GM18870 (cell line): ENCODE results near the gene OAS1.
"Not testable (repeated sequence)": the region's sequence is repeated elsewhere in the genome, so short reads cannot be mapped to it uniquely, and the experiment has no call there.

Experiments
- ATAC-seq: cut with Tn5 transposase; IDR thresholded peaks from one replicate; pipeline ENCODE4 v1.9.1; 2021; ENCODE audit warnings: moderate library complexity; ENCODE audit not compliant: unreplicated experiment

The OAS1 gene

DNA sequence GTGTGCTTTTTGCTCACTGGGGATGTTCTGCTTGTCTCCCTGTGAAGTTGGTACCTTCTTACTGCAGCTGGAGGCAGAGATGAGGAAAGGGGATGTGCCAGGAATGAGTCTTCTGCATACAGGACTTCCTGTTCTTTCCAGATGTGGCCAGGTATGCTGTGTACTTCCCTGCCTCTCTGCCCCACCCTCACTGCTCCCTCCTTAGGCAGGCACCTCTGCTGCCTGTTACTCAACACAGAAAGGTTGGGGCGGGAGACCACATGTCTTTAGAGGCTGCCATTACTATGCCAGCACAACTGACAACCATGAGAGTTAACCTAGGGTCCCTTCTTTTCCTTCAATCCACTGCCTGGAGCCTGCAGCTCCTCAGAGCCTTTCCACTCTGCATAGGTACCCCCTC is 29.5 kb downstream of the OAS1 start:
- ATAC-seq: no peak

- ATAC-seq: no peak
Observed at GRCh38 chr12:112936927-112937326, 30.2 kb downstream of the OAS1 start.

- ATAC-seq: no peak
Observed at GRCh38 chr12:112937741-112938719, 31.3 kb downstream of the OAS1 start, which contains the start of gene OAS3. TSS of gene OAS3 (plus strand) at chr12:112938474. CDS start at chr12:112938531, 57 bp downstream.

DNA sequence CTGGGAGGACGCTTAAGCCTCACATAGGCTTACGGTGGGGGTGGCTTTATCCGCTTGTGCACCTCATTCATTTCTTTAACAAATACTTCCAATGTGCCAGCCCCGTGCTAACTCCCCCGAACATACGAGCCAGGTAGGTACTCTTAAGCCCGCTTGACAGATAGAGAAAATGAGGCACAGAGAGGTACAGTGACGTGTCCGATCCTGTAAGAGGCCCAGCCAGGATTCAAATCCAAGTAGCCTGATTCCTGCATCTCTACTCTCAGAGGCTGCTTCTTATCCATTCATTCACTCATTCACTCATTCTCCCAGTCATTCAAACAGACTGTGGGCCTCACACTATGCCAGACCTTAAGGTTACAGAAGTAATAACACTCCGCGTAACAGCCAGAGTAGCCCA is 32.0 kb downstream of the OAS1 start:
- no peak for ATAC-seq

DNA sequence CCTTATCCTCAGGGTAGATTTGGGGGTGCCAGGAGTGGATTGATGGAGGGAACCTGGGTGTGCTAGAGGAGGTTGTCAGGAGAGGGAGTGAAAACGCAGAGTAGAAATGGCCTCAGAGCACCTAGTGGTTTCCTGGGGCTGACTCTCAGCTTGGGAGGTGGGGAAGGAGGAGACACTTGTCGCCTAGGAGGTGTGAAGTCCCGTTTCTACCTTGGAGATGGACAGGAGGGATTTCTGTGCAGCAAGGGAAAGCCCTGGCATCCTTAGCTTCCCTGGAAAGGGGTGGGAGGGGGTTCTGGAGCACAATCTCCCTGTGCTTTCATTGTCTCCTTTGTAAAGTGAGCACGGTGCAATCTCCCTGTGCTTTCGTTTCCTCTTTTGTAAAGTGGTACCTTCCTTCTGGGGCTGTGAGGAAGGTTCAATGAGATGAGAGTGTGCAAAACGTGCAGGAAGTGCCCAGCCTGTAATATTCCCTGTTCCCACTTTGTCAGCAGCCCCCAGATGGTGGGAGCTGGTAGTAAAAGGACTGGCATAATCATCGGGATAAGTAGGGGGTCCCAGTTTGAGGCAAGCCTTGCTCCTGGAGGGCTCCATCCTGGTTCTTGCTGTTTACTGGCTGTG is 33.1 kb downstream of the OAS1 start:
- ATAC-seq: no peak

- no peak for ATAC-seq
Observed at GRCh38 chr12:112941528-112942335, 35.0 kb downstream of the OAS1 start.

DNA sequence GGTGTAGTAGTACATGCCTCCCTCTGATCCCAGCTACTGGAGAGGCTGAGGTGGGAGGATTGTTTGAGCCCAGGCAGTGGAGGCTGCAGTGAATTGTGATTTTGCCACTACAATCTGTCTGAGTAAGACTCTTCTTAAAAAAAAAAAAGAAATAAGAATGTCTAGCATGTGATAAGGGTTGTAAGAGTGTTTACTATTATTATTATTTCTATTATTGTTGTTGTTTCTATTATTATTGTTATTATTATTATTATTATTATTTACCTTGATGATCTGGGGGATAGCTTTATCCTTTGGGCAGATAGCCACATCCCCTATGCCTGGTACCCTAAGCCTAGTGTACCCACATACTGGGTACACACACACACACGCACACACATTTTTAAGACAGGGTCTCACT is 35.8 kb downstream of the OAS1 start:
- ATAC-seq: no peak

DNA sequence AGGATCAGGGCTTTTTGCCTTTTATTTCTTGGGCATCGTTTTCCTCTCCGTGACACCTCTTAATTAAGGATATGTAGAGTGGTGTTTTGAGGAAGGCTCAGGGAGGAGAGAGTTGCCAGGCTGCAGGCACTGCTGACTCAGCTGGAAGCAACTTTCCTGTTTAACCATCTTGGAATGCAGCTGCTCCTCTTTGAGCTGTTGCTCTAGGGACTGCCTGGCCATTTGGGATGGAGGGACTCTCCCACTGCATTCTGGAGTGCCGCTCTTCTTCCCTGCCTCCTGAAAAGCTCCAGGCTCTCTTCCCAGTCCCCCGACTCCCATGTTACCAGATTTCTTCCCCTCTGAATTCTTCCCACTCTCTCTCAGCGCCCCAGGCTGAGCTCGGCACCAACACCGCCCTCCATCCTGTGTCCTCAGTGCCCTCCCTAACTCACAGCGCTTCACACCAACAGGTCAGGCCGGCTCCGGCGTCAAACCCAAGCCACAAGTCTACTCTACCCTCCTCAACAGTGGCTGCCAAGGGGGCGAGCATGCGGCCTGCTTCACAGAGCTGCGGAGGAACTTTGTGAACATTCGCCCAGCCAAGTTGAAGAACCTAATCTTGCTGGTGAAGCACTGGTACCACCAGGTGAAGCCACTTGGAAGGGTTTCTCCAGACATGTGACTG is 37.4 kb downstream of the OAS1 start:
- no peak for ATAC-seq

- no peak for ATAC-seq
Observed at GRCh38 chr12:112945515-112945914, 38.8 kb downstream of the OAS1 start.

DNA sequence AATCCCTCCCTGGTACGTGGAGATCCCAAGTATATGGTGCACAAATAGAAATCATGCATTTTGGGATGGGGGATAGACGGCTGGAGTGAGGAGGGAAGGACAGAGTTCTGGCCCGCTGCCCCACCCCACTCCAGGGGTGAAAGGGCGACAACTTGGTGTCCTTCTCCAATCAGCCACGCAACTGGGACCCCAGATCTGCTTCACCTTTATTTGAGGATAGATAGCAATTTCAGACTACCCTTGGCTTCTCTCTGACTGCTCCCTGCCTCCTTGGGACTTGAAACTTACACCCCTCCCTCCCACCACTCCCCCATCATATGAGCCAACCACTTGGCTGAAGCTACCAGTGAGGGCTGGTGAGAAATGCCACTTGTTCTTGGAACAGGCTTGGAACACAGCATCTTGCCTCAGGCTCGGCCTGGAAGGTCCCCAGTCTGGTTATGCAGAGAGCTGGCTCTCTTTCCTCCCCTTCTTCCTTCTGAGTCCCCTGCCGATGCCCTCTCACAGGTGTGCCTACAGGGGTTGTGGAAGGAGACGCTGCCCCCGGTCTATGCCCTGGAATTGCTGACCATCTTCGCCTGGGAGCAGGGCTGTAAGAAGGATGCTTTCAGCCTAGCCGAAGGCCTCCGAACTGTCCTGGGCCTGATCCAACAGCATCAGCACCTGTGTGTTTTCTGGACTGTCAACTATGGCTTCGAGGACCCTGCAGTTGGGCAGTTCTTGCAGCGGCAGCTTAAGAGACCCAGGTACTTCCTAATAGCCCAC is 39.7 kb downstream of the OAS1 start:
- no peak for ATAC-seq

DNA sequence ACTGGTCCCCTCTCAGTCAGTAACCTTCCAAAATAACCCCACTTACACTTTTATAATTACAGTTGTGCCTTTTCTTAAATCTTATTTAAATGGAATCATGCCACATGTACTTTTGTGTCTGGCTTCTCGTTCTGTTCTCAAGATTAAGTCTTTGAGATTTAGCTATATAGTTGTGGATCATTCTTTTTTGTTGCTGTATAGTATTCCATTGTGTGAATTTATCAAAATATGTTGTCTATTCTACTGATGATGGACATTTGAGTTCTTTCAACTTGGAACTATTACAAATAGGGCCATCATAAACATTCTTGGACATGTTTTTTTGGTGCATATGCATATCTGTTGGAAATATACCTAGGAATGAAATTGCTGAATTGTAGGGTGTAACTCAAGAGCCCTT is 40.6 kb downstream of the OAS1 start:
- ATAC-seq: no peak

DNA sequence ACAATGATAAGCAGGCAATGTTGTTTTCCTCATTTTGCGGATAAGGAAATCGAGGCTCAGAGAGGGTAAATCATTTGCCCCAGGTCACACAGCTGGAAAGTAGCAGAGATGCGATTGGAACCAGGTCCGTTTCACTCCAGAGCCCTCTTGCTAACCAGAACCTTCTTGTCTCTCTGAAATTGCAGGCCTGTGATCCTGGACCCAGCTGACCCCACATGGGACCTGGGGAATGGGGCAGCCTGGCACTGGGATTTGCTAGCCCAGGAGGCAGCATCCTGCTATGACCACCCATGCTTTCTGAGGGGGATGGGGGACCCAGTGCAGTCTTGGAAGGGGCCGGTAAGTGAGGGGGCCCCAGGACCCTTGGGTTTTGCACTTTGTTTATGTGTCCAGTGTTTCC is 41.0 kb downstream of the OAS1 start:
- no peak for ATAC-seq

- no peak for ATAC-seq
Observed at GRCh38 chr12:112948806-112949205, 42.0 kb downstream of the OAS1 start.

DNA sequence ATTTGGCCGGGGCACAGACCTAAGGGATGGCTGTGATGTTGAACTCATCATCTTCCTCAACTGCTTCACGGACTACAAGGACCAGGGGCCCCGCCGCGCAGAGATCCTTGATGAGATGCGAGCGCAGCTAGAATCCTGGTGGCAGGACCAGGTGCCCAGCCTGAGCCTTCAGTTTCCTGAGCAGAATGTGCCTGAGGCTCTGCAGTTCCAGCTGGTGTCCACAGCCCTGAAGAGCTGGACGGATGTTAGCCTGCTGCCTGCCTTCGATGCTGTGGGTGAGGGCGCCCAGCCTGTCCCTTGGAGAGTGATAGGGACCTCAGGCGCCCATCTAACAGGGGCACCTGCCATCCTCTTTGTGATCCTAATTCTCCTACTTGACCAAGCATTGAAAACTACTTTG is 43.9 kb downstream of the OAS1 start:
- no peak for ATAC-seq

- not testable (repeated sequence) for ATAC-seq
Observed at GRCh38 chr12:112957125-112957524, 50.4 kb downstream of the OAS1 start.

GRCh38 chr12:112961074-112961473 is 54.3 kb downstream of the OAS1 start:
- ATAC-seq: no peak

DNA sequence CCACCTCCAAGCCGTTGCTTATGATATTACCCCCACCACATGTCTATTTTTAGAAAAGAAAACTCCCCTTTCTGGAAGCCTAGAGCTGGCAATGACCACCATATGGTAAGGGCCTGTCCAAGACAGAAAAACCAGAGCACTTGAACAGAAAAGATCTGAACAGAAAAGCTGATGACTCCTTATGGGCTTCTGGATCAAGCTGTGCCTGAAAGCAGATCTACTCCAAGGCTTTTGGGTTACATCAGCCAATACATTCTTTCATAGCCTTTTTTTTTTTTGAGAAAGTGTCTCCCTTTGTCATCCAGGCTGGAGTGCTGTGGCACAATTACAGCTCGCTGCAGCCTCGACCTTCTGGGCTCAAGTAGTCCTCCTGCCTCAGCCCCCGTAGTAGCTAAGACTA is 54.8 kb downstream of the OAS1 start:
- ATAC-seq: no peak

GRCh38 chr12:112962561-112962960 is 55.8 kb downstream of the OAS1 start:
- ATAC-seq: no peak

DNA sequence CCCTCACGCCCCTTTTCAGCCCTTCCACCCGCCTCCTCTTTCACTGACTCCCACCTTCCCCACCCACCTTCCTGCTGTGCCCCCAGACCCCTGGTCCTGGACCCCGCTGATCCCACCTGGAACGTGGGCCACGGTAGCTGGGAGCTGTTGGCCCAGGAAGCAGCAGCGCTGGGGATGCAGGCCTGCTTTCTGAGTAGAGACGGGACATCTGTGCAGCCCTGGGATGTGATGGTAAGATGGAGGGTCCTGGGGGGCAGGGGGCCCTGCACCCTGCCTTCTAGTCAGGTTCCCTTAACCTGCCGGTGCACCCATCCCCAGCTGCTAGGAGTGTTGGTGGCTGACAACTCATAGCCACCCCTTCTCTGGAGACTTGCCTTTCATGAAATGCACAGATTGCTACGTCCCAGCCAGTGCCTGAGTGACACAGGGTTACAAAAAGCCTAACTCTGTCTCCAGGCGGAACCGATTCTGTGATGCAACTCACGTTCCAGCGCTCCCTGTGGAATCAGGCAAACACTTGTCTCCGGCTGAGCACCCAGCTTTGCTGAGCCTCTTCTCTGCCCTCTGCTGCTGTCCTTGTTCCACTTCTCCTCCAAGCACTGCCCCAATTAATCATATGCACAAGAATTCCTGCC is 56.6 kb downstream of the OAS1 start:
- ATAC-seq: no peak
